ENCODE measurements around the gene COQ8A.

Gene COQ8A

DNA sequence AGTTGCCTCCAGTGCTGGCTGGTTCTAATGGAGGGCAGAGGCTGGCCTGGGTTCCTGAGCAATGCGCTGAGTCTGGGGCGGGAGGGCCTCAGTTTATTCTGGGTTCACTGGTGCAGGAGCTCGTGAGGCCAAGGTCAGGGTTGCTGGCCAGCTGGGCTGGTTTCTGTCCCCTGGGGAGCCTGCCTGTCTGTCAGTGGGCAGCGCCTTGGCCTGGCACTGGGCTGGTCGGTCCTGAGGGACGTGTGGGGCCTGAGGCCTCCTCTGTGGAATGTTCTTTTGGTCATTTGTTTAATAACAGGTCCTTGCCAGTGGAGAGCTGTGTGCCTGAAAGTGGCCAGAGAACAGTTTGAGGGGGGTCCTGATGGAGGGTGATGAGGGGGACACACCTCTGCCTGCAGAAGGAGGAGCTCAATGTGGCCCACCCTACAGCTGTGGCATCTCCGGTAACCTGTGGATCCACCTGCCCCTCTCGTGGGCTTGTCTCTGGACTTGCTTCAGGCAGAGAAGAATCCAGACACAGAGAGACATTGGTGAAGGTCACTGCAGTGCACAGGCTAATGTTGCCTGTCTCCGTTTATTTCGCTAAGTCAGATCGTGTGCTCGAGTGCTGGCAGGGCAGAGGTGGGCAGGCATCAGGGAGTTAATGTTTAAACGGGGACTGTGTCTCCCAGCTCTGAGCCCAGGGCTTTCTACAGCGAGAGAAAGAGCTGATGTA, 34.6 kb downstream of the COQ8A start:
- DNase-seq: no peak

DNA sequence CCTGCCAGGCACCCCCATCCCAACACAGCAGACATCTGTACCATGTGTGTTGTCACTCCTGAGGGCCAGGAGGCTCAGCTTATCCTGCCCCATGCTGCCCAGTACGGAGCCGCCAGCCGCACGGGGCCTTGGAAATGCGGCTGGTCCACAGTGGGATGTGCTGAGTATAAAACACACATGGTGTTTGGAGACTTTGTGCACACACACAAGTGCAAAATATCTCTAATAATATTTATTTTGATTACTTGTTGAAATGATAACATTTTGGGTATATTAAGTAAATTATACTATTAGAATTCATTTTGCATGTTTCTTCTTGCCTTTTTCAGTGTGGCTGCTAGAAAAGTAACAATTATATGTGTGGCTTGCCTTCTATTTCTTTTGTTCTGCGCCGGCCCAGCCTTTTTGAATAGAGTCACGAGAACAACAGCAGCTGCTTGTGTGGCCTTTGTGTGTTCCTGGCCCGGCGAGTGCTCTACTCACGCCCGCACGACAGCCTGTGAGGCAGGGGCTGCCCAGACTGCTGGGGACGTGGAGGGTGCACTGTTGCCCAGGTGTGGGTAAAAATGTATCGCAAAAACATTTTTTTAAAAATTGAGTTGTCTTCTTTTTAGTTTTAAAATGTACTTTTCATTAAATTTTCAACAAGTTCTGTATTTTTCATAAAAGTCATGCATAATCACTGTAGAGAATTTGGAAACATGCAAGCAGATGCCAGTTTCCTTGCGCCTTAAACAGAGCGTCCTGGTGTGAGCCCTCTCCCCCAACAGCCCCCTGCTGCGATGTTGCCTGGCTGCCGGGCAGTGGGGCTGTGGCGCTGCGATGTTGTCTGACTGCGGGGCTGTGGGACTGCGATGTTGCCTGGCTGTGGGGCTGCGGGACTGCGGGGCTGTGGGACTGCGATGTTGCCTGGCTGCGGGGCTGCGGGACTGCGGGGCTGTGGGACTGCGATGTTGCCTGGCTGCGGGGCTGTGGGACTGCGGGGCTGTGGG, 35.5 kb downstream of the COQ8A start:
- peak; percentile 81 for DNase-seq

DNA sequence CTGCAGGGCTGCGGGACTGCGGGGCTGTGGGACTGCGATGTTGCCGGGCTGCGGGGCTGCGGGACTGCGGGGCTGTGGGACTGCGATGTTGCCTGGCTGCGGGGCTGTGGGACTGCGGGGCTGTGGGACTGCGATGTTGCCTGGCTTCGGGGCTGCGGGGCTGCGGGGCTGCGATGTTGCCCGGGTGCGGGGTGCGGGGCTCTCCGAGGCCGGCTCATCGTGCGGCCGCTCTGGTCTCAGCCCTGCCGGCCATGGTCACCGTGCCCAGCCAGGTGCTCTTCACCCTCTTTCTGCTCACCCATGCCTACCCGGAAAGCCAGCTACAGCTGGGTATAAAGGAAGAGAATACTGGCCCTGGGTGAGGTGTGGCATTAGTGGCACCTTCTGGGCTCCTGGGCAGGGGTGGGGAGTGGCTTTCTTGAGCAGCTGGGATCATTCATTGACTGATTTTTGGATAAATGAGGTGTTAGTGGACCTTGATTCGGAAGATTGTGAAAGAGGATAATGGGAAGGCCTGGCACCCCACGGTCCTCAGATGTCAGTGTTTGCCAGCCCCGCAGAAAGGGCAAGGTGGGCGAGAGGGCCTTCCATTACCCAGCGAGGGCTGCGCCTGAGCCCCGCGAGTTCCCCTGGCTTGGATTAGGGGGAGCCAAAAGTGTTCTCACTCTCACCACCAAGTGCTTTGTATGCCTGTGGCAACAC, 36.3 kb downstream of the COQ8A start:
- no peak for DNase-seq

DNA sequence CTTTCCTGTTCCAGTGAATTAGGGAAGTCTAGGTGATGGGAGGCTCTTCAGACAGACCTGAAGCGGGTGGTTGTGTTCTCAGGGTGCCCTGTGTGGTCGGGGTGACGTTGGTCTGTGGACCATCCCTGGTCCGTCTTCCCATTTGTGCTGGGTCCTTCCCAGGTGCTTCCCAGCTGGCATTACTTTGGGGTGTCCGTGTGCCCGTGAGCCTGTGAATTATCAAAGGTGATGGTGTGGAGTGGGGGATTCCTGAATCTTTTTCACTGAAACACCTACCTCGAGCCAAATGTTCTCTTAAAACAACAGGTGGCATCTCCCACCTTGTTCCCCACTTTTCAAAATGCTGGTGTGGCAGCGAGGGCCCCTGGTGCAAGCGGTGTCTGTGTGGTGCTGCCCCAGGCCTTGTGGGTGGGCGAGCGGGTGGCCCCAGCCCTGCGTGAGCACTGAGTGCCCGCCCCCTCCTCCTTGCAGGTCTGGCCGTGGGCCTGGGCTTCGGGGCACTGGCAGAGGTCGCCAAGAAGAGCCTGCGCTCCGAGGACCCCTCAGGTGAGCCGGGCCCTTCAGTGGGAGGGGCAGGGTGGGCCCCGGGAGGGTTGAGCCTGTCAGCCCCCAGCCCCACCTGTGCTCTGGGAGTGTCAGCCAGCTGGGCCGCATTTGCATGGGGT, 37.0 kb downstream of the COQ8A start:
- DNase-seq: no peak

DNA sequence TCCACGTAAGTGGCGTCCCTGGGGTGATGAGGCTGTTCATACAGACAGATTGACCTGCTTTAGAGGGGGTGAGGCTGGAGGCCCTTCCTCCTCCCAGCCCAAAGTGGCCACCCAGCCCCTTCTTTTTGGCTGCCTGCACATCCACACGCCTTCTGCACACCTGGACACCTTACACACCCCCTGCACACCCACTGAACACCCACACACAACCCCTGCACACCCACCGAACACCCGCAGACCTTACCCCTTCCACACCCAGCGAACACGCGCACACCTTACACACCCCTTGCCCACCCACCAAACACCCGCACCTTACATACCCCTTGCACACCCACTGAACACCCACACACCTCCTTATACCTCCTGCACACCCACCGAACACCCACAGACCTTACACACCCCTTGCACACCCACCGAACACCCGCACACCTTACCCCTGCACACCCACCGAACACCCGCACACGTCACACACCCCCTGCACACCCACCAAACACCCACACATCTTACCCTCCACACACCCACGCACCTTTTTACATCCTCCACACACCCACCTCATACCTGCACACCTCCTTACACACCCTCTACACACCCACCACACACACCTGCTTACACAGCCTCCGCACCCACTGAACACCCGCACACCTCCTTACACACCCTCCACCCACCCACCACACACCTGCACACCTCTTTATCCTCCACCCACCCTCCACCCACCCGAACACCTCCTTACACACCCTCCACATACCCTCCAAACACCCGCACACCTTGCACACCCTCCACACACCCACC, 37.7 kb downstream of the COQ8A start:
- DNase-seq: no peak

DNA sequence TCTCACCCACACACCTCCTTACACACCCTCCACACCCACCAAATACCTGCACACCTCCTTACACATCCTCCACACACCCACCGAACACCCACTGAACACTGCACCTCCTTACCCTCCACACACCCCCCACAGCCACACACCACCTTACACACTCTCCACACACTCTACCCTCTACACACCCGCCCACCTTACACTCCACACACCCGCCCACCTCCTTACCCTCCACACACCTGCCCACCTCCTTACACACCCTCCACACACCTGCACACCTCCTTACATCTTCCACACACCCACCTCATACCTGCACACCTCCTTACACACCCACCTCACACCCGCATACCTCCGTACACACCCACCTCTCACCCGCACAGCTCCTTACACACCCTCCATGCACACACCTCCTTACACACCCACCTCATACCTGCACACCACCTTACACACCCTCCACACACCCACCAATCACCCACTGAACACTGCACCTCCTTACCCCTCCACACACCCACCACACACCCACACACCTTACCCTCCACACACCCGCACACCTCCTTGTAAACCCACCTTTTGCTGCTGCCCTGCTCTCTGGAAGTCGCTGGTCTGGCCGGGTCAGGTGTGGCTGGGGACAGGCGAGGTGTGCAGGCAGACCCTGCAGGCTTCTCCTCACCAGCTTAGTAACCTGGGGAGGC, 38.5 kb downstream of the COQ8A start:
- DNase-seq: no peak

DNA sequence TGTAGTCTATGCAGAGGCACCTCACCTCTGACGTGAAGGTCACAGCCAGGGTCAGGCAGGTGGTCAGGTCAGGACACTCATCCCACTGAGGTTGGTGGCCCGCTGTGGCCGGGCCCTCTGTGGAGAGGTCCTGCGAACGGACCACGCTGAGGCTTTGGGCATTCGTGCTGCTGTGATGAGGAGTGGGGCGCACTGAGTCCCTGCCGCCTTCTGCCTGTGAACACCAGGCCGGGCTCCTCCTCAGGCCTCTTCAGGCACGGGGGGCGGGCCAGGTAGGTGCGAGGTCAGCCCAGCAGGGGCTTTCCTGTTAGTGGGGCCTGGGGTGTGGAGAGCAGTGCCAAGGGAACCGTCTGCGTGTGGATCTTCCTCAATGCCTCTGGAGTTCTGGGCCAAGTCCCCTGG, 39.0 kb downstream of the COQ8A start:
- DNase-seq: no peak

DNA sequence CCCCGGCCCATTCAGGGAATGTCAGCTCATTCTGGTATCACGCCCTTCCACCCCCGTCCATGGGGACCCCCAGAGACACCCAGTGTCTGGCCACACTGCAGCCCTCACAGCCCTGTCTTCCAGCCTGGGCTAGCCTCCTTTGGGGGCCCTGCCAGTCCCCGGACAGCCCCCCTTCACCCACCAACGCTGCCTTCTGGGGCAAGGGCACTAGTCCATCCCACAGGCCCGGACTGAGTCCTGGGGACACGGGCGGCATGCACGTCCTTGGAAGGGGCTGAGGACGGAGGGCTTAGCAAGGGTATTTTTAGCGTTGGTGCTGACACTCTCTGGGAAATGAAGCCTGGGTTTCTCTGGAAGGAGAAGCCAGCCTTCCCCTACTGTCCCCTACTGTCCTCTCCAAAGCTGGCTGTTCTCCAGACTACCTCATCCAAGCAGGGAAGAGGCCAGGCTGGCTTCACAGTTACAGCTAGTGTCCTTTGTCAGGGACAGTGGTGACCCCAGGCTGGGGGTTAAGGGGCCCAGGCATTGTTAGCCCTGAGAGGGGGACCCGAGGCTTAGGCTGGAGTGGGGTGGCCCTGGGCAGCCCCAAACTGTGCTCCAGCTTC, 39.5 kb downstream of the COQ8A start:
- DNase-seq: no peak

DNA sequence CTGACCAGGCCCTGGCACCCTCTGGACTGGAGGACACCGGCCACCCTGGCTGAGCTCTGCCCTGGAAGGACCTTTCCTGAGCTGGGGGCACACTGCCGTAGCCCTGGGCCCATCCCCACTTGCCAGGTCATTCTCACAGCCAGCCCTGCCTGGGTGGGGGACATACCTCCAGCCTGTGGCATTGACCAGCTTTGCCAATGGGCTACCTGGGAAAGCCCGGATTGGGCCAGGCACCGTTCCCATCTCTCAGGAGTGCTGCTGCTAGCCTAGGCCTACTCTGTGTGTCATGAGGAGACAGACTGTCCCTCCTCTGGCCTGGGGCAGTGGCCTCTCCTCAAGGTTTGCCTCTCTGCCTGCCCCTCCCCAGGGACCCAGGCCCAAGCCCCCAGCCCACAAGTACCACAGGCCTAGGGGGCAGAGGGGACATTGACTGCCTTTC, 40.0 kb downstream of the COQ8A start:
- DNase-seq: no peak

DNA sequence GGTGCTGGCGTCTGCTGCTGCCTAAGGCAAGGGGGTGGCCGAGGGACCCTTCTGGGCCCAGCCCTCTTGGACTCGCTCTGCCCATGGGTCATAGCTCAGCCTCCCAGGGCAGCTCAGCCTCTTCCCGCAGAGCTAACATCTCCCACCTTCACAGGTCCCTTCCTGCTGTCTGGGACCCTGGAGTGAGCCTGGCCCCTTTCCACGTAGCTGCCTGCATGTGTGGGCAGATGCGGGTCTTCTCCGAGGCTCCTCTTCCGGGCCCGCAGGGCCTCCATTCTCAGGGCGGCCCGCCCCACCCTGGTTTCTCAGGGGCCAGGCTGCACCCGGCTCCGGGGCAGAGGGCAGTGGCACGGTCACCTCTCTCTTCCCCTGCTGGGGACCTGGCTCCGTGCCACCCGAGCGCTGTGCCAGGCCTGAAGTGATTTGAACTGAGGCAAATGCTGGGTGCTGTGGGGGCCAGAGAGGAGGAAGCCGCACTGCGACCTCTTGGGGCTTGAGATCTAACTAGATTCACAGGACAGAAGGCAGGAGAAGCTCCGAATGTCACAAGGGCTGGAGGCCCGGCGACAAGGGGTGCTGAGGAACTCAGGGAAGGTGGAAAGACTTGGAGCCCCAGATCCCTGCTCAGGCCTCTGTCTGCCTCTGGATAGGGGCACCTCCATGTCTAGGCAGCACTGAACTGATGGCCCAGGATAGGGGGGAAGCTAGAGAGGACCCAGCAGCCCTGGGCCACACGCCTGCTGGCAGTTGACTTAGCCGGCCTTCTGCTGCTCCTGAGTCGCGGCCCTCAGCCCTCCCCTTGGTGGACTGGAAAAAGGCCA, 40.7 kb downstream of the COQ8A start:
- DNase-seq: no peak

DNA sequence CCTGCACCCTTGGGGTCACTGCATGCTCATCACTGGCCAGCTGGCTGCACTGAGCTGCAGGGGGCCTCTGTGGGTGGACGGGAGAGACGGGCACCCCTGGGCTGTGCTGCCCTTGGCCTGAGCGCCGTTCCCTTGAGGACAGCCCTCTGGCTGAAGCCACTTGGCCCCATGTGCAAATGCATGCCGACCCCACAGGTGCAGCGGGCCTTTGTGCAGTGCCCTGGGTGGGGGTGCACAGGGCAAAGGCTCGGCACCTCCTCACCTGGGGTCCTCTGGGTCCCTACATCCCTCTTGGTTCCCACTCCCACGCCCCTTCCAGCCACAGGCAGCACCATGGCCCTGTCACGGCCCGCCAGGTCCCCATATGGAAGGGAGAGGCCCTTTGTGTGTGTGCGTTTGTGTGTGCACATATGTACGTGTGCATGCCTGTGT, 41.3 kb downstream of the COQ8A start:
- DNase-seq: no peak

DNA sequence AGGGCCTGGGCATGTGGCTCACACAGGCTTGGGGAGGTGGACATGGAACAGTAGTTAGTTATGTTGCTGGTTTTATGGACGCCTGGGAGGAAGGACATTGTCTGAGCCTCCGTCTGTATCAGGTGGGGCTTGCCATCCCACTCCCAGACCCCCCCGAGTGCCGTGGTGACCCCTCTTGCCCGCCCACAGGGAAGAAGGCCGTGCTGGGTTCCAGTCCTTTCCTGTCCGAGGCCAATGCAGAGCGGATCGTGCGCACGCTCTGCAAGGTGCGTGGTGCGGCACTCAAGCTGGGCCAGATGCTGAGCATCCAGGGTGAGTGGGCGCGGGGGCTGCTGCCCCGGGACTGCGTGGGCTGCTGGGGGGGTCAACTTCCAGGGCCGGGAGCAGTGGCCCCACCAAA, 41.7 kb downstream of the COQ8A start:
- DNase-seq: no peak

DNA sequence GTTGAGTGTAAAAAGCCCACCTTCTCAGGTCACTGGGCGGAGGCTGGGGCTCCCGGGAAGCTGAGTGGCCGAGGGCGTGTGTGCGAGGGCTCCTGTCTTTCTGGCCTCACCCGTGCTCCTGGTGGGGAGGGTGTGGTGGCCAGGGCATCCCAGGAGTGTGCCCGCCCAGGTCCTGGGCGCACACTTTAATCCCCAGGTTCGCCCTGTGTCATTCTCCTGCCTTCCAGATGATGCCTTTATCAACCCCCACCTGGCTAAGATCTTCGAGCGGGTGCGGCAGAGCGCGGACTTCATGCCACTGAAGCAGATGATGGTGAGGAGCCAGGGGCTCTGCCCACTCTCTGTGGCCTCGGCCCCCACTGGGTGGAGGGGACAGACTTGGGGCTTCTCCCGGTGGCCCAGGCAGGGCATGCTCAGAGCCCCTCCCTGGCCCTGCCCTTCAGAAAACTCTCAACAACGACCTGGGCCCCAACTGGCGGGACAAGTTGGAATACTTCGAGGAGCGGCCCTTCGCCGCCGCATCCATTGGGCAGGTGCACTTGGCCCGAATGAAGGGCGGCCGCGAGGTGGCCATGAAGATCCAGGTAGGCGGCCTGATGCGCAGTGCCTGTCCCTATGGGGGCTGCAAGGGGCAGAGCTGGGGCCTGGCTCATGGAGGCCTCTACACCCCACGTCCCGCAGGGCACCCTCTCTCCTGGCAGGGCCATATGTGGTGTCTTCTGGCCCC, 42.5 kb downstream of the COQ8A start:
- no peak for DNase-seq

DNA sequence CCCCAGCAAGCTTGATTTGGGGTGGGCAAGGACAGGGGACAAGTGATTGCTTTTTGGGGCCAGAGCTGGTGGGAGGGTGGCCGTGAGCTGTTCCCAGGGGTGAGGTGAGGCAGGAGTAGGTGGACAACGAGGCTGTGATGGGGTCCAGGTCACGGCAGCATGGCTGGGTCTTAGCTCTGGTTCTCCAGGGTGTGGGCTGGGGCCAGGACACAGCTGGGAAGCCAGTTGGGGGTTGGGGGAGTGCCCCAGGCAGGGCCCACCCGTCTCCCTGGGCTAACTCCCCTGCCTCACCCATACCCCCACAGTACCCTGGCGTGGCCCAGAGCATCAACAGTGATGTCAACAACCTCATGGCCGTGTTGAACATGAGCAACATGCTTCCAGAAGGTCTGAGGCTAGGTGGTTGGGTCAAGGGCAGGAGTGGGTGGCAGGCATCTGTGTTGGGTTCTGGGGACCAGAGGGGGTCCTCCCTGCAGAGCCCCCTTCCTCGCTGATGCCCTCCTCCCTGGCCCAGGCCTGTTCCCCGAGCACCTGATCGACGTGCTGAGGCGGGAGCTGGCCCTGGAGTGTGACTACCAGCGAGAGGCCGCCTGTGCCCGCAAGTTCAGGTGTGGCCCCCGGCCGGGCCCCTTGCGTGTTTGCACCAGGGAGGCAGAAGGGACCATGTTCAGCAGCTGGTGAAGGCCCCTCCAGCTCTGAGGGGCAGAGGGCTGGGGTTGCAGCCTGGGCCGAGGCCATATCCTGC, 43.3 kb downstream of the COQ8A start:
- DNase-seq: no peak

DNA sequence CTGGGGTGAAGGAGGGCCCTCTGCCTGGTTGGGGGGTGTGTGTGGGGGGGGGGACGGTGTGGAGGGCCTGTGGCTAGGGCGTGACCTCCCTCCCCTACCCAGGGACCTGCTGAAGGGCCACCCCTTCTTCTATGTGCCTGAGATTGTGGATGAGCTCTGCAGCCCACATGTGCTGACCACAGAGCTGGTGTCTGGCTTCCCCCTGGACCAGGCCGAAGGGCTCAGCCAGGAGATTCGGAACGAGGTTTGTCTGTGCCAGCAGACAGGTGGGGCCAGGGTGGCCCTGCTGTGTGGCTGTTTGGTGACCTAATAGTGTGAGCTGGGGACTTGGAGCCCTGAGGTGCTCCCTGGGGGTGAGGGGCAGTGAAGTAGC, 43.9 kb downstream of the COQ8A start:
- no peak for DNase-seq

DNA sequence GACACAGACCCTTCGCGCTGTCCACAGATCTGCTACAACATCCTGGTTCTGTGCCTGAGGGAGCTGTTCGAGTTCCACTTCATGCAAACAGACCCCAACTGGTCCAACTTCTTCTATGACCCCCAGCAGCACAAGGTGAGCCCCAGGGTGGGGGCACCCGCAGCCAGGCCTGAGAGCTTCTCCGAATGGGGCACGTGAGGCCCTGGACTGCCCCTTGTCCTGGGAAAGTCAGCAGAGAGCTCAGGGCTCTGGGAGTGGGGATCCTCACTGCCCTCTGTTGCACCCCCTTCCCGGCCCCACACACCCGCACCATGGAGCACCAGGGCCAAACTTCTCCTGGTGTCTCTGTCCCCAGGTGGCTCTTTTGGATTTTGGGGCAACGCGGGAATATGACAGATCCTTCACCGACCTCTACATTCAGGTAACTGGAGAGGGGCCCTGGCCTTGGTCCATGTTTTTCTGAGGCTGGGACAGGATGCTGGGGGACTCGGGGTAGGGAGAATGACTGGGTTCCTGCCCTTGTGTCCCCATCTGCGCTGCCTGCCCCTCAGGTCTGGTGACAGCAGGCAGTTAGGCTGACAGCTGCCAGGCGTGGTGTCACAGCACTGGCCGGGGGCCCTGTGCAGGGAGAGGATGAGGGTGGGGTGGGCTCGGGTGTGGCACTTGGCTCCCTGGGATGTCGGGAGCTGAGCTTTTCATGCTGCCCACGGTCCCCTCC, 44.6 kb downstream of the COQ8A start:
- DNase-seq: no peak

DNA sequence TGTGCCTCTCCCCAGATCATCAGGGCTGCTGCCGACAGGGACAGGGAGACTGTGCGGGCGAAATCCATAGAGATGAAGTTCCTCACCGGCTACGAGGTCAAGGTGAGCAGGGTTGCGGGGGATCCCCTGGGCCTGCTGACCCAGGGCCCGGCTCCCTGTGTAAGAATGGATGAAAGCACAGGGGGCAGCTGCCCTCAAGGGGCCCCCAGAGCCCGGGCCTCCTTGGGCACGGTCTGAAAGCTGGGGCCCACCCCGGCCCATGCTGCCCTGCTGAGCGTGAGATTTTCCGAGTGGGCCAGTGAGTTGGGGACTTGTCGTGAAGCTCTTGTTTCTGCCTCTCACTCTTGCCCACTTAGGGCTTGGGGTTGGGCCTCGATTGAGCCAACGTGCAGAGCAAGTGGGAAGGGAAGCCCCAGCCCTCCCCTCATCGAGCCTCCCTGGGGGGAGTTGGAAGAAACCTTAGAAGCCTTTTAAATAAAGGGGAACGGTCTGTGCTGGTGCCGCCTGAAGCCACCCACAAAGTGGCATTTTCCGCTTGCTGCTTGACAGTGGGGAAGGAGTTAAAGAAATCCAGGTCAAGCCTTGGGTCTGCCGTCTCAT, 45.2 kb downstream of the COQ8A start:
- no peak for DNase-seq

All from NCI-H2081 treated with DMSO at 0.1 percent for 48 hours (cell line).